ENCODE measurements around the gene PTPRA. TPM values are rescaled to one million over a fixed set of nuclear protein-coding genes. Genes with fewer than 3 reads are reported as not detected.

The PTPRA gene
- total and polyA plus RNA-seq, 2 of the 13 experiments (the other 11 are each of a cell fraction or from before 2014, with no cell fraction given), result 47.2 to 127 TPM

- TF ChIP-seq ZNF280B (CRISPR knock-in tag; IDR thresholded peaks at IDR 0.05; ENCODE audit: borderline replicate concordance) (peak; percentile 61; the same call in 1 of the 2 replicates), ZNF234 (CRISPR knock-in tag; conservative IDR thresholded peaks at IDR 0.05) (0 out of 2 replicates have a peak, but pooled peaks have one; percentile 12), ZBTB7A (CRISPR knock-in tag; IDR thresholded peaks at IDR 0.05) (peak; percentile 93), ZNF672 (CRISPR knock-in tag; IDR thresholded peaks at IDR 0.05) (no peak), ZNF256 (CRISPR knock-in tag; conservative IDR thresholded peaks at IDR 0.05) (no peak), PATZ1 (CRISPR knock-in tag; IDR thresholded peaks at IDR 0.05) (peak; percentile 51), MIER2 (CRISPR knock-in tag; IDR thresholded peaks at IDR 0.05) (no peak), PITX1 (CRISPR knock-in tag; IDR thresholded peaks at IDR 0.05) (peak; percentile 28; the same call in 1 of the 2 replicates), ZNF746 (CRISPR knock-in tag; IDR thresholded peaks at IDR 0.05) (peak; percentile 45; the same call in 1 of the 2 replicates), GABPB1 (CRISPR knock-in tag; IDR thresholded peaks at IDR 0.05) (peak; percentile 64; the same call in 1 of the 2 replicates), ZBTB7B (CRISPR knock-in tag; IDR thresholded peaks at IDR 0.05) (peak; percentile 92), MEIS2 (CRISPR knock-in tag; IDR thresholded peaks at IDR 0.05) (0 out of 2 replicates have a peak, but pooled peaks have one; percentile 10), ELF3 (CRISPR knock-in tag; IDR thresholded peaks at IDR 0.05) (0 out of 2 replicates have a peak, but pooled peaks have one; percentile 7), RORA (CRISPR knock-in tag; IDR thresholded peaks at IDR 0.05) (no peak), CBX5 (CRISPR knock-in tag; IDR thresholded peaks at IDR 0.05; ENCODE audit: borderline replicate concordance) (0 out of 2 replicates have a peak, but pooled peaks have one; percentile 51), CERS6 (CRISPR knock-in tag; IDR thresholded peaks at IDR 0.05) (no peak), AGO1 (IDR thresholded peaks at IDR 0.05; ENCODE audit: low read depth, low read length, poor library complexity, severe bottlenecking) (no peak), TRIM24 (CRISPR knock-in tag; IDR thresholded peaks at IDR 0.05) (no peak), REST (IDR thresholded peaks at IDR 0.05; ENCODE audit: borderline replicate concordance in 1 of 2, low read depth in 1 of 2, low read length in 2 of 2) (0 out of 4 replicates have a peak, but pooled peaks of 1 of the 2 experiments have one; percentile 6), ZNF879 (CRISPR knock-in tag; IDR thresholded peaks at IDR 0.05) (peak; percentile 38; the same call in 1 of the 2 replicates), ASH2L (IDR thresholded peaks at IDR 0.05; ENCODE audit: insufficient read length, low read depth, low read length) (peak; percentile 40), ZNF607 (CRISPR knock-in tag; IDR thresholded peaks at IDR 0.05; ENCODE audit: borderline replicate concordance) (peak; percentile 62; the same call in 1 of the 2 replicates), FOXP1 (IDR thresholded peaks at IDR 0.05) (no peak), FOXP1 (CRISPR knock-in tag; IDR thresholded peaks at IDR 0.05) (no peak)
These were observed 413 bp downstream of the PTPRA start (continued) for GRCh38 chr20:2873747-2874041.
